ENCODE results near the gene LRRC45. TPM values are rescaled to one million over a fixed set of nuclear protein-coding genes. Genes with fewer than 3 reads are reported as not detected.

The LRRC45 gene
- total and polyA plus RNA-seq, 4 donors, result 3.1 to 20.1 (median 7.1) TPM

- no peak overlapping the region for H3K27ac ChIP-seq (ENCODE audit: low read depth in 1 of 2, low read length in 2 of 2)
- peaks cover 0 to 12% of the 10 kb centered on the region in 2 donors for H3K36me3 ChIP-seq (ENCODE audit: control insufficient read depth in 1 of 2, insufficient read depth in 2 of 2, low read length in 1 of 2)
- ATAC-seq (ENCODE audit: low FRiP score), result no peak
- DNase-seq, result no peak
- H3K4me1 ChIP-seq (ENCODE audit: control insufficient read depth in 1 of 2, insufficient read depth in 2 of 2, low read length in 2 of 2), result no peaks in the 10 kb centered on the region
- intact Hi-C loops (cut with DNase I), result no loop called here
- no peaks in the 10 kb centered on the region for H3K9me3 ChIP-seq (ENCODE audit: control insufficient read depth, low read length)
- WGBS, 2 donors, result 93 to 94% methylated on average over 18 of the region's 18 CpGs
- H3K4me3 ChIP-seq (ENCODE audit: low read length in 2 of 2), result no peak overlapping the region
- no peaks in the 10 kb centered on the region for H3K27me3 ChIP-seq (ENCODE audit: control insufficient read depth in 1 of 2, insufficient read depth in 2 of 2, low read length in 1 of 2)
These were observed 55.3 kb downstream of the LRRC45 start for GRCh38 chr17:82078433-82078832.

GRCh38 chr17:82079001-82079677 is 56.0 kb downstream of the LRRC45 start:
- no peak overlapping the region for H3K27ac ChIP-seq (ENCODE audit: low read depth in 1 of 2, low read length in 2 of 2)
- ATAC-seq (ENCODE audit: low FRiP score) (no peak), DNase-seq (no peak)
- H3K36me3 ChIP-seq (ENCODE audit: control insufficient read depth in 1 of 2, insufficient read depth in 2 of 2, low read length in 1 of 2), result peaks cover 0 to 14% of the 10 kb centered on the region in 2 donors
- no peak overlapping the region for H3K4me3 ChIP-seq (ENCODE audit: low read length in 2 of 2)
- H3K9me3 ChIP-seq (ENCODE audit: control insufficient read depth, low read length), result no peaks in the 10 kb centered on the region
- no peaks in the 10 kb centered on the region for H3K4me1 ChIP-seq (ENCODE audit: control insufficient read depth in 1 of 2, insufficient read depth in 2 of 2, low read length in 2 of 2)
- no peaks in the 10 kb centered on the region for H3K27me3 ChIP-seq (ENCODE audit: control insufficient read depth in 1 of 2, insufficient read depth in 2 of 2, low read length in 1 of 2)
- WGBS, 2 donors, result 90 to 95% methylated on average over 41 to 47 of the region's 47 CpGs
- intact Hi-C loops (cut with DNase I), result no loop called here

- no peaks in the 10 kb centered on the region for H3K4me1 ChIP-seq (ENCODE audit: control insufficient read depth in 1 of 2, insufficient read depth in 2 of 2, low read length in 2 of 2)
- 91 to 92% methylated on average over 36 of the region's 36 CpGs for WGBS, 2 donors
- peaks cover 0 to 15% of the 10 kb centered on the region in 2 donors for H3K36me3 ChIP-seq (ENCODE audit: control insufficient read depth in 1 of 2, insufficient read depth in 2 of 2, low read length in 1 of 2)
- intact Hi-C loops (cut with DNase I), result no loop called here
- no peak overlapping the region for H3K4me3 ChIP-seq (ENCODE audit: low read length in 2 of 2)
- H3K27ac ChIP-seq (ENCODE audit: low read depth in 1 of 2, low read length in 2 of 2), result no peak overlapping the region
- H3K27me3 ChIP-seq (ENCODE audit: control insufficient read depth in 1 of 2, insufficient read depth in 2 of 2, low read length in 1 of 2), result no peaks in the 10 kb centered on the region
- no peak for ATAC-seq (ENCODE audit: low FRiP score)
- no peak for DNase-seq
- no peaks in the 10 kb centered on the region for H3K9me3 ChIP-seq (ENCODE audit: control insufficient read depth, low read length)
These were observed 57.1 kb downstream of the LRRC45 start for GRCh38 chr17:82080048-82080788.

Other genes starting within 250 kb of the LRRC45 start
- under 1 TPM; 0.39 to 0.63 TPM for gene GCGR, start 219.2 kb upstream of the LRRC45 start, total RNA-seq
- not detected for gene GCGR, start 219.2 kb upstream of the LRRC45 start, polyA plus RNA-seq
- 100 to 1,000 TPM in 1 of 2 donors, 10 to 100 TPM in 1; 93.5 to 105 TPM for gene MCRIP1, start 190.0 kb upstream of the LRRC45 start, total RNA-seq
- 100 to 1,000 TPM; 158 to 310 TPM for gene MCRIP1, start 190.0 kb upstream of the LRRC45 start, polyA plus RNA-seq
- gene PPP1R27, start 188.3 kb upstream of the LRRC45 start, total RNA-seq, result not detected
- gene PPP1R27, start 188.3 kb upstream of the LRRC45 start, polyA plus RNA-seq, result under 1 TPM in 1 of 2 donors, not detected in 1; 0.41 TPM
- 100 to 1,000 TPM; 407 to 436 TPM for gene P4HB, start 162.8 kb upstream of the LRRC45 start, total RNA-seq
- 100 to 1,000 TPM; 275 to 537 TPM for gene P4HB, start 162.8 kb upstream of the LRRC45 start, polyA plus RNA-seq
- 100 to 1,000 TPM; 303 to 422 TPM for gene ARHGDIA, start 152.0 kb upstream of the LRRC45 start, total RNA-seq
- gene ARHGDIA, start 152.0 kb upstream of the LRRC45 start, polyA plus RNA-seq, result 100 to 1,000 TPM; 163 to 310 TPM
- gene ALYREF, start 131.7 kb upstream of the LRRC45 start, total RNA-seq, result 10 to 100 TPM; 38.6 to 43.3 TPM
- 10 to 100 TPM; 29.7 to 36.1 TPM for gene ALYREF, start 131.7 kb upstream of the LRRC45 start, polyA plus RNA-seq
- 10 to 100 TPM; 65.6 to 80.1 TPM for gene ANAPC11, start 131.6 kb upstream of the LRRC45 start, total RNA-seq
- gene ANAPC11, start 131.6 kb upstream of the LRRC45 start, polyA plus RNA-seq, result 100 to 1,000 TPM; 190 to 195 TPM
- gene NPB, start 121.1 kb upstream of the LRRC45 start, total RNA-seq, result 1 to 10 TPM in 1 of 2 donors, under 1 TPM in 1; 0.58 to 1.0 TPM
- gene NPB, start 121.1 kb upstream of the LRRC45 start, polyA plus RNA-seq, result 1 to 10 TPM in 1 of 2 donors, not detected in 1; 2.4 TPM
- 10 to 100 TPM; 14.6 to 20.8 TPM for gene PCYT2, start 111.9 kb upstream of the LRRC45 start, total RNA-seq
- gene PCYT2, start 111.9 kb upstream of the LRRC45 start, polyA plus RNA-seq, result 10 to 100 TPM; 30.1 to 33.2 TPM
- gene SIRT7, start 105.1 kb upstream of the LRRC45 start, total RNA-seq, result 10 to 100 TPM; 18.6 to 21.6 TPM
- gene SIRT7, start 105.1 kb upstream of the LRRC45 start, polyA plus RNA-seq, result 10 to 100 TPM in 1 of 2 donors, 1 to 10 TPM in 1; 8.5 to 43.1 TPM
- gene MAFG, start 95.6 kb upstream of the LRRC45 start, total RNA-seq, result 10 to 100 TPM; 29.4 to 38.6 TPM
- 10 to 100 TPM in 1 of 2 donors, 1 to 10 TPM in 1; 9.9 to 16.0 TPM for gene MAFG, start 95.6 kb upstream of the LRRC45 start, polyA plus RNA-seq
- 10 to 100 TPM in 1 of 2 donors, 1 to 10 TPM in 1; 9.4 to 23.4 TPM for gene PYCR1, start 86.0 kb upstream of the LRRC45 start, total RNA-seq
- gene PYCR1, start 86.0 kb upstream of the LRRC45 start, polyA plus RNA-seq, result 1 to 10 TPM; 4.3 to 6.4 TPM
- gene MYADML2, start 76.1 kb upstream of the LRRC45 start, total RNA-seq, result not detected
- not detected for gene MYADML2, start 76.1 kb upstream of the LRRC45 start, polyA plus RNA-seq
- under 1 TPM in 1 of 2 donors, not detected in 1; 0.60 TPM for gene NOTUM, start 62.1 kb upstream of the LRRC45 start, total RNA-seq
- 1 to 10 TPM in 1 of 2 donors, not detected in 1; 1.0 TPM for gene NOTUM, start 62.1 kb upstream of the LRRC45 start, polyA plus RNA-seq
- 10 to 100 TPM; 30.3 to 30.5 TPM for gene ASPSCR1, start 45.7 kb upstream of the LRRC45 start, total RNA-seq
- gene ASPSCR1, start 45.7 kb upstream of the LRRC45 start, polyA plus RNA-seq, result 100 to 1,000 TPM in 1 of 2 donors, 10 to 100 TPM in 1; 15.0 to 108 TPM
- gene CENPX, start 427 bp upstream of the LRRC45 start, total RNA-seq, result 10 to 100 TPM; 31.0 to 33.2 TPM
- gene CENPX, start 427 bp upstream of the LRRC45 start, polyA plus RNA-seq, result 100 to 1,000 TPM; 109 TPM
- gene RAC3, start 8.4 kb downstream of the LRRC45 start, total RNA-seq, result under 1 TPM in 1 of 2 donors, not detected in 1; 0.57 TPM
- 1 to 10 TPM in 1 of 2 donors, under 1 TPM in 1; 0.63 to 2.8 TPM for gene RAC3, start 8.4 kb downstream of the LRRC45 start, polyA plus RNA-seq
- 10 to 100 TPM; 34.9 to 62.2 TPM for gene DCXR, start 14.4 kb downstream of the LRRC45 start, total RNA-seq
- gene DCXR, start 14.4 kb downstream of the LRRC45 start, polyA plus RNA-seq, result 10 to 100 TPM; 80.1 to 81.0 TPM
- 10 to 100 TPM; 28.2 to 34.0 TPM for gene RFNG, start 28.5 kb downstream of the LRRC45 start, total RNA-seq
- 10 to 100 TPM; 28.3 to 73.0 TPM for gene RFNG, start 28.5 kb downstream of the LRRC45 start, polyA plus RNA-seq
- 10 to 100 TPM; 46.9 to 60.7 TPM for gene GPS1, start 28.6 kb downstream of the LRRC45 start, total RNA-seq
- gene GPS1, start 28.6 kb downstream of the LRRC45 start, polyA plus RNA-seq, result 100 to 1,000 TPM in 1 of 2 donors, 10 to 100 TPM in 1; 47.6 to 171 TPM
- 10 to 100 TPM; 47.0 to 61.1 TPM for gene DUS1L, start 42.5 kb downstream of the LRRC45 start, total RNA-seq
- 100 to 1,000 TPM in 1 of 2 donors, 10 to 100 TPM in 1; 43.7 to 143 TPM for gene DUS1L, start 42.5 kb downstream of the LRRC45 start, polyA plus RNA-seq
- gene FASN, start 74.9 kb downstream of the LRRC45 start, total RNA-seq, result 10 to 100 TPM; 42.2 to 64.0 TPM
- 10 to 100 TPM in 1 of 2 donors, 1 to 10 TPM in 1; 4.3 to 10.4 TPM for gene FASN, start 74.9 kb downstream of the LRRC45 start, polyA plus RNA-seq
- gene CCDC57, start 189.5 kb downstream of the LRRC45 start, total RNA-seq, result 10 to 100 TPM; 31.2 to 53.4 TPM
- 100 to 1,000 TPM in 1 of 2 donors, 10 to 100 TPM in 1; 17.8 to 145 TPM for gene CCDC57, start 189.5 kb downstream of the LRRC45 start, polyA plus RNA-seq
- 10 to 100 TPM; 55.6 to 96.9 TPM for gene SLC16A3, start 205.7 kb downstream of the LRRC45 start, total RNA-seq
- 10 to 100 TPM in 1 of 2 donors, 1 to 10 TPM in 1; 7.6 to 20.3 TPM for gene SLC16A3, start 205.7 kb downstream of the LRRC45 start, polyA plus RNA-seq